NCI-H1436 treated with DMSO at 0.1 percent for 48 hours (cell line): Measurements from ENCODE around the gene STC2.

Experiments used
- DNase-seq: peaks from one replicate; lab custom pipeline; 2025; lab: John Stamatoyannopoulos, UW

STC2 gene

GRCh38 chr5:173312821-173313220 lies 15.4 kb downstream of the STC2 start:
- no peak for DNase-seq

GRCh38 chr5:173311818-173312585 lies 16.2 kb downstream of the STC2 start:
- DNase-seq: no peak

GRCh38 chr5:173310861-173311785 lies 17.1 kb downstream of the STC2 start:
- DNase-seq: no peak

- DNase-seq: no peak
These were observed 17.9 kb downstream of the STC2 start for GRCh38 chr5:173310218-173310769.

GRCh38 chr5:173309731-173310130 lies 18.5 kb downstream of the STC2 start:
- DNase-seq: no peak

GRCh38 chr5:173308226-173308625 lies 20.0 kb downstream of the STC2 start:
- no peak for DNase-seq

GRCh38 chr5:173307695-173308094 lies 20.5 kb downstream of the STC2 start:
- DNase-seq: no peak

GRCh38 chr5:173306695-173307094 lies 21.5 kb downstream of the STC2 start:
- no peak for DNase-seq

GRCh38 chr5:173304591-173304988 lies 23.6 kb downstream of the STC2 start:
- no peak for DNase-seq

GRCh38 chr5:173303878-173304590 lies 24.2 kb downstream of the STC2 start:
- DNase-seq: no peak

- no peak for DNase-seq
These were observed 25.6 kb downstream of the STC2 start for GRCh38 chr5:173302546-173303155.

- DNase-seq: no peak
These were observed 26.3 kb downstream of the STC2 start for GRCh38 chr5:173301695-173302545.

- DNase-seq: no peak
These were observed 27.7 kb downstream of the STC2 start for GRCh38 chr5:173300389-173301047.

GRCh38 chr5:173299820-173300219 lies 28.4 kb downstream of the STC2 start:
- DNase-seq: no peak

GRCh38 chr5:173298213-173298926 lies 29.8 kb downstream of the STC2 start:
- no peak for DNase-seq

- DNase-seq: no peak
These were observed 30.4 kb downstream of the STC2 start for GRCh38 chr5:173297813-173298212.

GRCh38 chr5:173296737-173297676 lies 31.2 kb downstream of the STC2 start:
- DNase-seq: no peak

GRCh38 chr5:173295796-173296195 lies 32.4 kb downstream of the STC2 start:
- no peak for DNase-seq
